Stimulated activated CD8-positive, alpha-beta memory T cell treated with anti-CD3 and anti-CD28 coated beads, Interleukin-2, amount 100 ng/mL, for 48 hours (primary cell): ENCODE measurements around the gene DLGAP4.

ENCODE experiments used
- DNase-seq, 2 donors: peaks; one replicate each; pipeline ENCODE4 v3.0.0-alpha.2; 2020; ENCODE audit warnings: low read depth in 2 of 2

DLGAP4 gene

DNA sequence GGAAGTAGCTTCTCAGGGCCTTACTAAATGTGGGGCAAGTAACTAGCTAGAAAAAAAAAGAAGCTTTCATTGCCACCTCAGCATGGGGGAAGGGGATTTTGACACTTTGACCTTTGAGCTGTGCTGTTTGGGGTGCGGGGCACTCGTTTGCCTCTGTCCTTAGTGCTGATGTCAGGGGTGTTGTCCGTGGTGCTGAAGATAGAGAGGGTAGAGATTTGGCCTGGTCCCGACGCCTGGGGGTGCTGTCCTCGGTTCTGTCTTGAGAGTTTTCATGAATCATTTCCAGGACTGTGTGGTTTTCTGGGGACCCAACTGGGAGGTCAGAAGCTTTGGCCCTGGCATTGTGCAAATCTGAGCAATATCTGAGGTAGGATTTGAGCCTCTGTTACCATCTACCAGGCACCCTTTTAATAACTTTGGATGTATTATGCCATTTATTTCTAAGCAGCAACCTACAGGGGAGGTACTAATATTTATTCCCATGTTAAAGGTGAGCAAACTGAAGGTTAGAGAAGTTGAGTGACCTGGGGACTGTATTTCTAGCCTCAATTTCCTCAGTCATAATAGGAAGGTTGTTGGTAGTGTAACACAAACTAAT lies 78.0 kb downstream of the DLGAP4 start:
- DNase-seq, result peak; percentile 3 to 39

DNA sequence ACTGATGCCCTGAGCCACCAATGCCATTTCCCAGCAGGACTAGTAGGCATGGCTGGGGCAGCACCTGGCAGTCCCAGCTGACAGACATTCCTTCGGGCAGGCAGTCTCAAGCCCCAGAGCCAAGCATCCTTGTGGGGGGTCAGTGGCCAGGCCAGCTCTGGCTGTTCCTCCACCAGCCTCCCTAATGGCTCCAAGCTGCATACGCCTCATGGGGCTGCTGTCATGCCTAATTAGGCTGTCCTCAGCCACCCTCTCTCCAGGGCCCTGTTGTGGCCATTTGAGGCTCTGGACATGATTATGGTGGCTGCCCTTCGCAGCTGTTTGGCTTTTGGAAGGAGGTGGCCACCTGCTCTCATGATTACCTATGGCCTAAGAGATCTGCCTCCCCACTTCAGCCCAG lies 79.4 kb downstream of the DLGAP4 start:
- DNase-seq, result no peak

DNA sequence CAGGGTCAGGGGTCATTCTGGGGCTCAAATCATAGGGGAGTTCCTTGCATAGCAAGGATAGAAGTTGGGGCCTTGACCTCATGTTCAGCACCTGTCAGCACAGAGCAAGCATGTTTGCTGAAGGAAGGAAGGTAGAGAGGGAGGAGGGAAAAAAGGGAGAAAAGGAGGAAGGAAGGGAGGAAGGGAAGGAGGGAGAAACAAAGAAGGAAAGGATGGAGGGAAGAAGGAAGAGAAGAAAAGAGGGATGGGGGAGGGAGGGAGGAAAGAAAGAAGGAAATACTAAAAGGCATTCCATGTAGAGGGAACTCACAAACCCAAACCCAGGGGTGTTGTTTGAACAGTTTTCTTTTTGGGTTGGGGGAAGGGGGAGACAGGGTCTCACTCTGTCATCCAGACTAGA lies 80.1 kb downstream of the DLGAP4 start:
- DNase-seq, result no peak

DNA sequence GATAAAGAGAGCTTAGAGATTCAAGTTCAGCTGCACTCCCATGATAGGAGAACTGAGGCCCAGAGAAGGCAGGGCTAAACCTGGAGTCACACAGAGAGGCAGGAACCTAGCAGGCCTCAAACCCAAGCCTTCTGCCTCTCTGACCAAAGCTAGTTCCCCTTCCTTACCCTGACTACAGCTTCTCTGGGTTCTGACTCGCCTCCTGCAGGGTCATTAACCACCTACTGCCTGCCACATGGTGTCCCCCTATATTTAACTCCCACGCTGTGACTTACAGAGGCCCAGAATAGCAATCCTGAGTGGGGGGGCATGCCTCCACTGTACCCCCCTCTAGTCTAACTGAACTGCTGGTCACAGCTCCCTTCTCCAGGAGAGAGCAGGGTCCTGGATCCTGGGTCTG lies 84.1 kb downstream of the DLGAP4 start:
- no peak for DNase-seq

DNA sequence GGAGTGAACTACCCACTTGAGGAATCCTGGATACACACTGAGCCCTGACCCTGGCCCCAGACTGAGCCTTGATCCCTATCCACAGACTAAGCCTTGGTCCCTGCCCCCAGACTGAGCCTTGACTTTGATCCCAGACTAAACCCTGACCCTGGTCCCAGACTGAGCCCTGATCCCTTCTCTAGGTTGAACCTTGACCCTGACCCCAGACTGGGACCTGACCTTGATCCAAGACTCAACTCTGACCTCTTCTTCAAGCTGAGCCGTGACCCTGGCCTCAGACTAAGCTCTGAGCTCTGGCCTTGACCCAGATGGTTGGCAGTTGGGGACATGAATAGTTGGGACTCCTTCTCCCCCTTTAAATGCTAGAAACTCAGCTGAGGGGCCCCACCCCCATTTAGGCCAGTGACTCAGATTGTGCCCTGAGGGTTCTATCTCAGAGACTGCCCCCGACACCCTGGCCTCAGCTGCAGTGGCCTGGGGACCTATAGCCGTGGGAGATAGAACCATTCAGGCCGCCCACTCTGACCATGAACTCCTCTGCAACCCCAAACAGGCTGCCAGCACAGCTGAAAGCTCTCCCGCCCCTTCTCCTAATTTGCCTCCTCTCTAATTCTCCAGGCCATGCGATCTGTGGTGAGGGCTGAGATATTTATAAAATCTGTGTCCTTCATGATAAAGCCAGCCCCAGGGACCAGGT lies 84.7 kb downstream of the DLGAP4 start:
- DNase-seq, result no peak

DNA sequence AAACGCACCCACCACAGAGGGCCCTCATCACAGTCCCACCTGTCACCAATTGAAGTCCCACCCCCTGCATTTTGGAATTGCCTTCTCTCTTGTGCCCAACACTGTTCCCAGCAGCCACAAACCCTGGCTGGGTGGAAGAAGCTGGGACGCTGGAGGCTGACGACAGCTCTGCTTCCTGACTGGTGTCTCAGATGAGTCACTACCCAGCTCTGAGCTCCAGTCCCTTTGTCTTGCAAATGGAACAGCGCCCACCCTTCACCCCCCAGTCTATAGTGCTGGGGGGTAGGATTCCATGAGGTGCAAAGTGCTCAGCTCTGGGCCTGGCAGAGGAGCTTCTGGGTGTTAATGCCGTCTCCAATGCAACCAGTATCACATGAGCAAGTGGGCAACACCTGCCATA lies 85.3 kb downstream of the DLGAP4 start:
- DNase-seq, result no peak

DNA sequence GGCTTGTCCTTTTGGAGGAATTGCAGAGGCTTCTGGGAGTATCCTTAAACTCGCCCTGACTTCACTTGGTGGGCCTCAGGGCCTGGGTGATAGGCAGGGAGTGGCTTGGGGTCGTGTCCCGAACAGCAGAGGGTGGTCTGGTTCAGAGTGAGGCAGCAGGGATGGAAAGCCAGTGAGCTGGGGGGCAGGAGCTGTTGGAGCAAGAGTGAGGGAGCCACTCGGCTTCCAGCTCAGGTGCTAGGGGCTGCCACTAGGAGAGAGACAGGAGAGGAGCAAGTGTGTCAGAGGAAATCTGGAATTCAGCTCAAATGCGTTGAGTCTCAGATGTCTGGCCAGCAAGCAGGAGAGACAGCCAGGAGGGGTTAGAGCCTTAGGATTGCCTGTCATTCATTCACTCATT lies 85.8 kb downstream of the DLGAP4 start:
- no peak for DNase-seq

DNA sequence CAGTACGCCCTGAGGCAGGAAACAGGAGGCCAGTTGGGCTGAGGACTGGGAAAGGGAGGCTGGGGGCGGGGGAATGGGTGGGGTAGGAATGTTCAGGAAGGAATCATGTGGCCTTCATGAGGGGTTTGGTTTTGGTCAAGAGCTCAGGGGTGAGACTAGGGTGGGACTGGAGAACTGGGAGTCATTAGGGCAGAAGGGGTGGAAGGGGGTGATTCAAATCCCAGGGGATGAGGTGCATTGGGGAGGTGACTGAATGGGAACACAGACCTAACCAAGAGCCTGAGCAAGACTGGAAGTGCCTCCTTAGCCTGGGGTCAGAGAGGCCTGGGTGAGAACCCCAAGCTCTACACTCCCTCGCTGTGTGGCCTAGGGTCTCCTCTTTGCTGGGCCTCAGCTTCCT lies 86.8 kb downstream of the DLGAP4 start:
- DNase-seq, result no peak

DNA sequence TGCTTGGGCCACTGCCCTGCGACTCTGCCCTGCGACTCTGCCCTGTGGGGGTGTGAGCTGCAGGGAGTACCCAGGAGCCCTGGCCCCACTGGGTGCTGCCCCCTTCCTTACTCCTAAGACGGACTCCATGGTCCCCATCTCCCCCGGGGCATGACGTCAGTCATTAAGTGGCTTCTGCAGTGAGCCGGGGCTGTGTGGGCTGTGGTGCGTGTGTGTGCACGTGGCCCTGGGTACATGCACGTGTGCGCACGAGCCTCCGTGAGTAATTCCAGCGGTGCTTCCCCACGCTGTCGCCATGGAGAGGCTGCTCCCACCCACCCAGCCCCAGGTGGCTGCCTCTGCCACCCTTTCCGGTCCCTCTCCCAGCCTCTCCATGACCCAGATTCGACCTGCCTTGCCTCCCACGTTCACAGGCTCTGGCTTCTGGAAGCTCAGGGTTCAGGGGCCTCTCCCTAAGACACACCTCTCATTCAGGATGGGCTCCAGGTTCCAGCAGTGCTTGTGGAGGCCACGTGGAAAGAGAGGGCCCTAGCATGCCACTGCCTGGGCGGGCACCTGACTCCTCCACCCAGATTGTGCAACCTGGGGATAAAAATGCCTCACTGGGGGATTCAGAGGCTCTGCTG lies 88.3 kb downstream of the DLGAP4 start:
- DNase-seq, result no peak

DNA sequence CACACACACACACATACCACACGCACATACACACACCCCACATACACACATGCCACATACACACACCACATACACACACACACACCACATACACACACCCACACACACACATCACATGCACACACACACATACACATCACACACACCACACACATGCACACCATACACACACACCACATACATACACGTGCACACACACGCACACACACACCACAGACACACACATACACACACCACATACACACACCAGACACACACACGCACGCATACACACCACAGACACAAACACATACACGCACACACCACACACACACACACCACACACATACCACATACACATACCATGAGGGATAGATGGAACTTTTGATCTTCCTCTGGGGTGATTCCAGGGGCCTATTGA lies 90.2 kb downstream of the DLGAP4 start:
- no peak for DNase-seq

DNA sequence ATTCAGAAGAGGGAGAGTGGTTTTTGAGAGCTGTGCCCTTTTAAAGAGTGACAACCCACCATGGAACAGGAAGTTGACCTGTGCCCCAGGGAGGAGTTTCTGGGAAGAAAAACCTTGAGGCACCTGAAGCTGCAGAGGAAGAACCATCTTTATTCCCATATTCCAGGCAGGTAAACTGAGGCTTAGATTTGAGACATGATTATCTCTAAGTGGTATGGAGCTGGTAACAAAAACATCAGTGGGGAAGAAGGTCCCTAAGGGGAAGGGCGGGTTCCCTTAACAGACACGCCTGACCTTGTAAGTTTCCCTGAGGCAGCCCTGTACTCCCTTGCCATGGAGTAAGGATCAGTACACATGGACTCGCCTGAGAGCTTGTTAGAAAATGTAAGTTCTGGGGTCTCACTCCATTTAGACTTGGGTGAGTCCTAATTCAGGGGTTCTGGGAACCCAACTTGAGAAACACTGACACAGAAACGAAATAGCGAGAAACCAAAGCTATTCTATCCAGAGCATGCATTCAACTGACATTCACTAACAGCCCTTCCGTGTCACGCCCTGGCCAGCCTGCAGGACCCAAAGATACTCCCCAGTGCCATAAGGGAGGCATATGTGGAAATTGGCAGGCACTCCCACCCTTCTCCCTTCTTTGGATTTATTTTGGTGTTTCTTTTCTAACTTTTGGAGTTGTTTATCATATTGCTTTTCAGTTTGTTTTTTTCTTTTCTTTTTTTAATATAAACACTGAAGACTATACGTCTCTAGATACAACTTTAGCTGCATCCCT lies 90.9 kb downstream of the DLGAP4 start:
- no peak for DNase-seq

DNA sequence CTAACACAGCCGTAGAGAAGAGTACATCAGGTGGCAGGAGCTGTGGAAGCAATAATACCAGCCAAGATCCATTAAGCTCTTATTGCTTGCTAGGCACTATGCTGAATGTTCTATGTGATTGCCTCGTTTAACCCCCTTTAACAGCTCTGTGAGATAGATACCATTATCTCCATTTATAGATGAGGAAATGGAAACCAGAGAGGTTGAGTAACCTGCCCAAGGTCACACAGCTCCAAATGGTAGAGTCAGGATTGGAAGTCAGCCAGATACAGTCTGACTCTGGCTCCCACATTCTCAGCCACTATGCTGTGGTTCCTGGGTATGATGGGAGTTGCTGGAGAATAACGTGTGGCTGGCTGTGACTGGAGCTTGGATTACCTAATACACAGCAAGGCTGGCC lies 92.4 kb downstream of the DLGAP4 start:
- no peak for DNase-seq

DNA sequence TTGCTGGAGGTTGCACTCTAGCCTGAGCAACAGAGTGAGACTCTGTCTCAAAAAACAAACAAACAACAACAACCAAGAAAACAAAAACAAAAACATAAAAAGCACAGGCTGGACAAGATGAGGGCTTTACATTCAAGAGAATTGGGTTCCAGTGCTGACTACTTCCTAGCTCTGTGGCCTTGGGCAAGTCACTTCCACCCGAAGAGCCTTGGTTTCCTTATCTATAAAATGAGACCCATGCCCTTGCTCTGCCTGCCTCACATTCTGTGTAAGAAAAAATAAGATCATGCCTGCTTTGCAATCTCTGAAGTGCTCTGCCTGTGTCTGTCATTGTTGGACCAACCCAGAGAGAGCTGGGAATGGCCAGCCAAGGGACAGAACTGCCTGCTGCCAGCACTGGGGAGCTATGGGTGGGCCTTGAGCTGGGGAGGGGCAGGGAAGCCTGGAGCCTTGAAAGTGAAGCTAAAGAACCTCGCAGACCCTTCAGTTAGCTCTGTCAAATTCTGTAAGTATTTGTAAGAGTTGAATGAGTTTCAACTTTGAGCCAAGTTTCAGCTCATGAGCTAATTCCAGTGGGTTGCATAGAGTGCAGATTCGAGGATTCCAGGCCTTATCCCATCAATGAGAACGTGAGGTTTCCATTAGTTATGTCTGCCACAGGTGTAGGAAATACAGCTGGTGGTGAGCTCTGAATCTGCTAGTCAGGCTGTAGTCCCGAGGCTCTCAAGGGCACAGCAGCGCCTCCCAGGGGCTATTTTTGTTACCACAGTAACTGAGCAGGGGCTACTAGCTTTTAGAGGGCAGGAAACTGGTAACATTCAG lies 93.2 kb downstream of the DLGAP4 start:
- peak; percentile 6 to 30 for DNase-seq

DNA sequence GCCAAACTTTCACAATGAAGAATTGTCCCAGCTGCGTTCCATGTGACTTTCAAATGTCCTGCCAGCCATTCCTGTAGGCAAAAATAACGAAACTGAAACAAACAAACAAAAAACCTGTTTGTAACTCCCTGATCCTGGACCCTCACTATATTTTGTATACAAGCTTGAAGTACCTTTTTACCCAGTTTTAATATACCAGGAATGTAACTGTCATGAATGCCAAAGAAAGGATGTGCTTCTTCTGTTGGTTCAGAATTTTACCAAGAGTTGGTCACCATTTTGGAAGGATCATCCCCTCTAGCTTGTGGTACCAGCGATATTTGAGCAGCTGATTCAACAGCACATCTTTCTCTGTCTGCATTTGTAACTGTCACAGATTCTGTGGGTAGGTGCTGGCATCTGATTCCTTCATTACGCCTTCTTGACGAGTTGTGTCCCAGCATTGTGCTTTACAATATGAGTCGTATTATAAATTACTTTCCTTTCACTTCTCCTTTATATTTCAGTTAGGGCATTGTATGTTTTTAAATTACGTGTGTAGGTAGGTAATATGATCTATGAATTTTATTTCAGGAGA lies 93.9 kb downstream of the DLGAP4 start:
- no peak for DNase-seq

DNA sequence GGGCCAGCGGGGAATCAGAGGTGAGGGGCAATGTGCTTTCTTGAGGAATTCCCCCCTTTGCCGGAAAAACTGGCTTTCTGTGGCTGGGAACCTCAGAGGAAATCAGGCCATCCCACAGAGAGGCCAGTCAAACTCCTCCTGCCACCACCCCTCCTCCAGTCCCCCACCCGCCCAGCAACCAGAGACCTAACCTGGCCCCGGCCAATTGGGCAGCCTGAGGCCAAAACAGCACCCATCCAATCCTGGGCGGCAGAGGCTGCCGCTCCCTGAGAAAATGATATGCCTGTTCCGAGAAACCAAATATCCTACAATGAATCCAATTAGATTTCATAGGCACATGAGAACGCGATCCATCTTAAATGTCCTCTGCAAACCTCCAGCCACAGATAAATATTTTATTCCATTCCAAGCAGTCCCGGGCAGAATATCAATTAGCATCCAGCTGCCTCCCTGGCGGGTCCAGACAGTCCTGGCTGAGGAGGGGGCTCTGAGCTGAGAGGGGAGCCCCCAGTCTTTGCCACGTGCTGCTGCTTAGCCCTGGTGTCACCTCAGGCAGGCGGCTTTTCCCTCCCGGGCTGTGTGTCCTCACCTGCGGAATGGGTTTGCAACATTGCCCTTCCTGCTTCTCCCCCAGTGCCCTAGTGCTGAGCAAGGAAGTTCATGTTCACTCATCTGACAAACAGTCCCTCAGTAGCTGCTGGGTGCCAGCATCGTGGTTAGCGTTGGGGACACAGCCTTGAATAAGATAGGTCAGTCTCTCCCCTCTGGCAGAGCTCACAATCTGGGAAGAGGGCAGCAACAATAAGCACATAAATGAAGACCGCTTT lies 95.0 kb downstream of the DLGAP4 start:
- DNase-seq, result no peak

DNA sequence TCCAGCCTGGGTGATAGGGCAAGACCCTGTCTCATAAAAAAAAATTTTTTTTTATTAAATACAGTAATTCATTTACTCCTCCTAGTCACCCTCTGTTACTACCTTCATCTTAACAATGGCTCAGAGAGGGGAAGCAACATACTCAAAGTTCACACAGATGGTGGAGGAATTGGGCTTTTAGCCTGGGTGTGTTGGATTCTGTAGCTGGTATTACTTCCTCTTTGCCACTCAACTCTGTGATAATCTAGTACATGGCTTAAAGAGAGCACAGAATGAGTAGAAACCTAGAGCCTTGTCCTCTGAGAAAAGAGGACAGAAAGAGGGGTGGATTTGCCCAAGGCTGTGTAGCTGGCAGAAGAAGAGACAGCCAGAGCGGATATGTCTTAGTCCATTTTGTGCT lies 96.6 kb downstream of the DLGAP4 start:
- no peak for DNase-seq

DNA sequence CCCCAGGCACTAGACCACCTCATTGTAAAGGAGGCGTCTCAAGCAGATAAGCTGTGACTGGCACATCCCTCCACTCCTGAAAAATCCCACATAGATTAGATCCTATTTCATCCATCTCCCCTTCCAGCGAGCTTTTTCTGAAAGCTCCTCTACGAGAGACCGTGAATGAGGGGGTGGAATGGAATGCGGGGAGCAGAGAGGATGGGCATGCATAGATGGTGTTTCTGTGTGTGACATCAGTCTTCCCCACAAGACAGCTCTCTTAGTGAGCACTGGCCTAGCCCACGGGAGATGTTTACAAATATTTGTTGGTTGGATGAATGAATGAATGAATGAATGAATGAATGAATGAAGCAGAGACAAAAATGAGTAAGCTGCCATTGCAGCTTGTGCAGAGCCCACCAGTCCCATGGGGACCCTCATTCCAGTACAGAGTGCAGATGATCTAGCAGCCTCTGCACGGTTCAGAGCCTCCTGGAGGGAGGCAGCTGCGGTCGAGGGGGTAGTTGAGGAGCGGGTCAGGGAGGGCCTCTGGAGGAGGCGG lies 98.4 kb downstream of the DLGAP4 start:
- DNase-seq, result no peak

DNA sequence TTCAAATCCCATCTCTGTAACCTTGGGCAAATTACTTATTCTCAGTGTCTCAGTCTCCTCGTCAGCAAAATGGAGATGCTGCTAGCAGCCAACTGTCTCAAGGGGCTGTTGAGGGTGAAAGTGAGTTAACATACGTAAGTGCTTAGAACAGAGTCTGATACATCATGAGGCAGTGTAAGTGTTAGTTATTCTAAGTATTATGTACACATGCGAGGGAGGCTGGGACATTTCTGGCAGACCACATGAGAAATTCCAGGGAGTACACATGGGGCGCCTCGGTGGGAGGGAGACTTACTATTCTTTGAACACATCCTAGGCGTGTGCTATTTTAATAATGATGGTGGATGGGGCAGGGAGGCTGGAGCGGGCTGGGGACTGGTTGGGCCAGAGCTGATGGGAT lies 99.1 kb downstream of the DLGAP4 start:
- no peak for DNase-seq

DNA sequence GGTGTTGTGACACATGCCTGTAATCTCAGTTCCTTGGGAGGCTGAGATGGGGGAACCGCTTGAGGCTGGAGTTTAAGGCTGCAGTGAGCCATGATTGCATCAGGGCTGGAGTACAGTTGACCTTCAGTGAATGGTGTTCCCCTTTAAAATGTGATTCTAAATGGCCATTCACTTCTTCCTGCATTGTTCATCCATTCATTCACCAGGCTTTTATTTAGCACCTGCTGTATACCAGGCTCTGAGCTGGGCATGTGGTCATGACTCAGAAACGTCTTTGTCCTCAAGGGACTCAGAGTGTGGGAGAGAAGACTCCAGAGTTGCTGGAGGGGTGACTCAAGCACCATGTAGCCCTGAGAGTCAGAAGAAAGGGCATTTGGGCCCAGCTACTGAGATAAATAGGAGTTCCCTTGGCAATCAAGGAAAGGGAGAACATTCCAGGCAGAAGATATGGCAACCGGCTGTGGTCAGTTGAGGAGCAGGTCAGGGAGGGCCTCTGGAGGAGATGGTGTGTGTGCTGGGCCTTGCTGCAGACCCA lies 101.1 kb downstream of the DLGAP4 start:
- no peak for DNase-seq

DNA sequence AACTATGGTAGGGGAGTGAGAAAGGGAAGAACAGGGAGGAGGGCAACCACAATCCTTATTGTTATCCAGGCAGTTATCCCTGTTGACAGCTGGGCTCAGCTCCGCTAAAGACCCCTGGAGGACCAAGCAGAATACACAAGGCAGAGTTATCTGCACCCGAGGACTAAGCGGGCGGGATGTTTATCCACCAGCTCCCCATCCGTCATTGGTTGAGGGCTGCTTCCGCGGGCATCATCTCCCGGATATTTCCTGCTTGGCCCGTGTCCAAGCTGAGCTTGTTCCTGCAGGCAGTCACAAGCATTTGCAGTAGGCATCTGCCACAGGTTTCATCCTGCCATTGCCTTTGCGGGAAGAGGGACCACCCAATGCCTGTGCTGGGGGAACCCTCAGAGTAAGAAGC lies 102.1 kb downstream of the DLGAP4 start:
- no peak for DNase-seq
